HG02759 (cell line): ENCODE results near the gene AIFM3.

ENCODE experiments used
- ATAC-seq: cut with Tn5 transposase; IDR thresholded peaks from one replicate; pipeline ENCODE4 v1.9.1; 2021; ENCODE audit warnings: mild to moderate bottlenecking, moderate library complexity; ENCODE audit not compliant: unreplicated experiment

Gene AIFM3

DNA sequence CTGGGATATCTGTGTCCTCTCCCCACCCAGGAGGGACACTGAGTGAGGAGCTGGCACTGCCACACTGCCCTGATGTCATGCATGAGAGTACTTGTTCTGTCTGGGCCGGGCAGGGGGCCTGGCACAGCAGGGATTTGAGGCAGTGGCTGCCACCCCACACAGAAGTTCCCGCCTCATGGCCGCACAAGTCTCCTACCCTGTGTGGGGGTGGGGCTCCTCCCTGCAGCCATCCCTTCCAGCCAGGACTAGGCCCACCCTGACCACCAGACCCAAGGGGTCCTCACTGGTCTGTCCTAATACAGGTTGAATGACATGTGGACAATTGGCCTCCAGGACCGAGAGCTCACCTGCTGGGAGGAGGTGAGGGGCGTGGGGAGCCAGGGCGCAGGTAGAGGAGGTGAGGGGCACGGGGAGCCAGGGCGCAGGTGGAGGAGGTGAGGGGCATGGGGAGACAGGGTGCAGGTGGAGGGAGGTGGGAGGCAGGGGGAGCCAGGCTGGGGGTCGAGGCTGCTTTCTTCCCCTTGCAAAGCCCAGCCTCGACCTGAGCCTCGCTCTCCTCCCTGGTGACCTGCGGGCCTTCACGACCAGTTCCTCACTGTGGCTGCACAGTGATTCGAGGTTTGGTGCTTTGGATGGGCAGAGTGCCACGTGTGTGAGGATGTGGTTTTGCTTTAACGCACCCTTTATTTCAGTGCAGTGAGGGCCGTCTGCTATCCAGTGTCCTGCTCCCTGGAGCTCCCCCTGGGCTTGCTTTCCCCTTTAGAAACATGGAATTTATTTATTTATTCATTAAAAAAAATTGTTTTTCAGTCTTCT, 22.5 kb downstream of the AIFM3 start:
- no peak for ATAC-seq

DNA sequence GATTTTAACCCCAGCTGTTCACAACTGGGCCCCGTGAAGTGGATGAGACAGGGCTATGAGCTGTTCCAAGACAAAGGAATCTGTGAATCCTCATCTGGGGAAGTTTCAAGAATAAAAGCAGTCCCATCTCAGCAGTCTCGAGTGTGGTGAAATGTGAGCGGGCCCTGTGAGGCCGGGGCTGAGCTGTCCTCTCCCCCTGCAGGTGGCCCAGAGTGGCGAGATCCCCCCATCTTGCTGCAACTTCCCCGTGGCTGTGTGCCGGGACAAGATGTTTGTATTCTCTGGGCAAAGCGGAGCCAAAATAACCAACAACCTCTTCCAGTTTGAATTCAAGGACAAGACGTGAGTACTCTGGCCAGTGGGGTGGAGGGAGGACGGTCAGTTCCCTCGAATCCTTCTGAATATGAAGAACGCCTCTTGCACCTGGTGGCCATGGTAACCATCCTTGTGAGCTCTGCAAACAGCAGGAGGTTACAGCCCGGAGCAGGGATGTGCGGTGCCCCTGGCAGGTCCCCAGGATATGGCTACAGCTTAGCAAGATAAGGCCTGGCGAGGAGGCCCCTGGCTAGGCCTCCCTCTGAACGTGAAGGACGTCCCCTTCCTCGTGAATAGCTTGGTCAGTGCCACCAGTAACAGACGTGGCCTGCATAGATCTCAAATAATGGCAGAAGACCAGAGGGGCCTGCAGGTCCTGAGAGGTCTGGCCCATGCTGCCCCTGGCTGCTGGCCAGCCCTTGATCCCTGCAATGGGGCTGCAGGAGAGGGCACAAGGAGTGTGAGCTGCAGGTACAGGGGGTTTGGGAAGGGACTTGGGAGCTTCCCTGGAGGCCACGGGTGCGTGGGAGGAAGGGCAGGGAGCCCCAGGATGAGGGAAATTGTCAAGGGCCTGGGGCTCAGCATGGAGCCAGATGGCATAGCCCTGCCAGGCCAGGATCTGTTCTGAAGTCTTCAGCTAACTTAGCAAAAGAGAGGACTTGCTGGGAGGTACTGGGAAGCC, 23.4 kb downstream of the AIFM3 start:
- no peak for ATAC-seq

DNA sequence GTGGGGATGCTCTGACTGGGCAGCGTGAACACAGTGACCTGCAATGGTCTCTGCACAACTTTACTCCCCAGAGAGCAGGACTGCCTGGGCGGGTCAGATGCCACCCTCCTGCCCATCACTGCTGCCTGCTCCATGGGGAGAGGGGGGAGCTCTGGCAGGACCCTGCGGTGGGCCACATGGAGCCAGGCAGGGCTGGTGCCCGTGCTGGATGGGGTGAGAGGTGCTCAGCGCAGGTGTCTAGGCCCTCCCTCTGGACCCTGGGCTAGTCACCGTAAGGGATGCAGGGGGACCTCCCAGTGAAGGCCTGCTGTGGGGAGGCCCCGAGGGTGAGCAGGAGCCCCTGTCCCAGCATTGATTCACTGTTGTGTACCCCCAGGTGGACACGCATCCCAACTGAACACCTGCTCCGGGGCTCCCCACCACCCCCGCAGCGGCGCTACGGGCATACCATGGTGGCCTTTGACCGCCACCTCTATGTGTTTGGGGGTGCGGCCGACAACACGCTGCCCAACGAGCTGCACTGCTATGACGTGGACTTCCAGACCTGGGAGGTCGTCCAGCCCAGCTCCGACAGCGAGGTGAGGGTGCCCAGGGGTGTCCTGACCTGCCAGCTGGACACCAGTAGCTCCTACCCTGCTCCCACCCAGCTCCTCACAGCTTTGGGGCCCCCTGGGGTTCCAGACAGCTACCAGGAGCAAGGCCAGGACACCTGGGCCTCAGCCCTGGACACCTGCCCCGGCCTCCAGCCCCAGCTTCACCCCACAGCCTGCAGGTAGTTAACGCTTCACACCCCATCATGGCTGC, 24.4 kb downstream of the AIFM3 start:
- ATAC-seq: no peak

DNA sequence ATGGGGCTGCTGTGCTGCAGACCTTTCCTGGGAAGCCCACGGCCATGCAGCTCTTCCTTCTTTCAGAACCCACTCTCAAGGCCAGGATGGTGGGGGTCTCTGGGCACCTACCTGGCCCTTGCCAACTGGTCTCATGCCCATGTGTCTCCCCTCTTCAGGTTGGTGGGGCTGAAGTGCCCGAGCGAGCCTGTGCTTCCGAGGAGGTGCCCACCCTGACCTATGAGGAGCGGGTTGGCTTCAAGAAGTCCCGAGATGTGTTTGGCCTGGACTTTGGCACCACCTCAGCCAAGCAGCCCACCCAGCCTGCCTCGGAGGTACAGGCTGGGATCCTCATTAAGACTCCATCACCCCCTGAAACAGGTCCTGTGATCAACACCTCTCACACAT, 25.0 kb downstream of the AIFM3 start:
- no peak for ATAC-seq

DNA sequence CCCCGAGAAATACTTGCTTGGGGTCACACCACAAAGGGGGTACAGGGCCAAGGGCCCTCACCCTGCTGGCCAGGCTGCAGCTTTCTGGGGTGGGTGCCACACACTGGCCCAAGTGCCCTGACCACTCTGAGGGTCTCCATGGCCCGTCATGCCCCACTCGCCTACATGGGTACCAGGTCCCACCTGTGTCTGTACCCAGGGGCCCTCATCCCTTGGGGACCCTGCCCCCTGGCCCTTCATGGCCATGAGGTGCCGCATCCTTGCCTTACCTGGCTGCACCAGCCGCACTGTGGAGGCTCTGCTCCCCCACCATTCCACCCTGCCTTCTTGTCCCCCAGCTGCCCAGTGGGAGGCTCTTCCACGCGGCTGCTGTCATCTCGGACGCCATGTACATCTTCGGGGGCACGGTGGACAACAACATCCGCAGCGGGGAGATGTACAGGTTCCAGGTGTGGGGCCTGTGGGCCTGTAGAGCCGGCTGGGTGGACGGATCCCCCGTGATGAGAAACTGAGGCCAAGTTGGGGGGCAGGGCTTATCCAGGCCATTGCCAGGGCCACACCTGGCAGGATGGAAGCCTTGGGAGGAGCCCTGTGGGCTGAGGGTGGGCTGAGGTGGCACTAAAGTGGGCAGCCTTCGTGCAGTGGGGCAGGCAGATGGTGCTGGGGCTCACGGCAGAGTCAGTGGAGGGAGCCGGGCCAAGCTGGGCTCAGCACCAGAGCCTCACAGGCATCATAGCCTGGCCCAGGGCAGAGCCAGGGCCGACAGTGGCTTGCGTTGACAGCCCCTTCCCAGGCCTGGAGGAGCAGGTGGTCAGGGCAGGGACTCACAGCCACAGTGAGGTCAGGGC, 25.6 kb downstream of the AIFM3 start:
- ATAC-seq: no peak

DNA sequence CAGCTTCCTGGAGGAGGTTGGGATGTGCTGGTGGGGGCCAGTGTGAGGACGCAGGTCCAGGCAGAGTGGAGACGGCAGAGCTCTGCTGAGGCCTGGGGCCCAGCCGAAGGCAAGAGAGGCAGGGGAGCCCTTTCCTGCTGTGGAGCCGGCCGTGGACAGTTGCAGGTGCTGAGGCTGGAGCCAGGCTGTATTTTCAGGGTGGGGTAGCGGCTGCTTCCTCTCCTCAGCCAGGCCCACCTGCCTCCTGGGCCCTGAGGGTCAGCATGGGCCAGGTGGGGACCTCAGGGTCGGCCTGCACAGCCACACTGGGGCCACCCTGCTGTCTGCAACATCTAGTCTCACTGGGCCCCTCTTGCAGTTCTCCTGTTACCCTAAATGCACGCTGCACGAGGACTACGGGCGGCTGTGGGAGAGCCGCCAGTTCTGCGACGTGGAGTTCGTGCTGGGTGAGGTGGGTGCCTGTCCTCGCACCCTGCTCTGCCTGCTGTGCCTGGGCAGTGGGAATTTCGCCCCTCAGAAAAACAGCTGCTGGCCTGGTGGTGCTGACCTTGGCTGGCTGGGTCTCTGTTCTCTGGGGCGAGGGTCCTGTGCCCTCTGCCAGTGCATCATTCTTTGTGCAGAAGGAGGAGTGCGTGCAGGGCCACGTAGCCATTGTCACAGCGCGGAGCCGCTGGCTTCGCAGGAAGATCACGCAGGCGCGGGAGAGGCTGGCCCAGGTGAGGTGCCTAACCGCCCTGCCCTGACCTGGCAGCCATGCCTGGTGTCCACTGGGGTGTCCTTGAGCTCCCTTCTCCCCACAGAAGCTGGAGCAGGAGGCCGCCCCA, 26.5 kb downstream of the AIFM3 start:
- ATAC-seq: no peak

DNA sequence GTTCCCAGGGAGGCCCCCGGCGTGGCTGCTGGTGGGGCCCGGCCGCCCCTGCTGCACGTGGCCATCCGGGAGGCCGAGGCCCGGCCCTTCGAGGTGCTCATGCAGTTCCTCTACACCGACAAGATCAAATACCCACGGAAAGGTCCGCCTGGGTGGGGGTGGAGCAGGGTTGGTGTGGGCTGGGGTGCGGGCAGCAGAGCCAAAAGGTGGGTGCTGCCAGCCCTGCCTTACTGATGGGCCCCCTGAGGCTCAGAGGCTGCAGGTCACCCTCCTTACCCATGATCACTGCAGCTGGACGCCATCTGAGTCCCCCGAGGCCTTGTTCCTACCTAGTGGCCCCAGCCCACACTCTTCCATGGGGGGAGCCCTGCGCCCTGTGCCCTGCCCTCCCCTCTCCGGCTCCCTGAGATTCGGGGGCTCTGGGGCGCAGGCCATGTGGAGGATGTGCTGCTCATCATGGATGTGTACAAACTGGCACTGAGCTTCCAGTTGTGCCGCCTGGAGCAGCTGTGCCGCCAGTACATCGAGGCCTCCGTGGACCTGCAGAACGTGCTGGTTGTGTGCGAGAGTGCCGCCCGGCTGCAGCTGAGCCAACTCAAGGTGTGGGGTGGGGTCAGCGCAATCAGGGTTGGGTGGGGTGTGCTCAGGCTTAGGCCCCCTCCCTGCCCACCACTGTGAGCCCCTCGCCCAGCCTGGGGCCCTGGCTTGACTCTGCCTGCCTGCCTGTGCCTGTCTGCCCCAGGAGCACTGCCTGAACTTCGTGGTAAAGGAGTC, 27.3 kb downstream of the AIFM3 start:
- no peak for ATAC-seq

DNA sequence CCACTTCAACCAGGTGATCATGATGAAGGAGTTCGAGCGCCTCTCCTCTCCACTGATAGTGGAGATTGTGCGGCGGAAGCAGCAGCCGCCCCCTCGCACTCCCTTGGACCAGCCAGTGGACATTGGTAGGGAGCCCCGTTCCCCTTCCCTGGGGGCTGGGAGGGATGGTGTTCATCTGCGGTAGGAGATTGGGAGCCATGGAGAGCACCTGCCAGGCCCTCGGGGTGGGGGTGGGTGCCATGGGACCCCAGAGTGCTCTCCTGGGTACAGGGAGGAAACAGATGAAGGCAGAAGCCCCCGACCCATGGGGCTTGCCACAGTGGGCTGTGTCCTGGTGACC, 27.8 kb downstream of the AIFM3 start:
- ATAC-seq: no peak

DNA sequence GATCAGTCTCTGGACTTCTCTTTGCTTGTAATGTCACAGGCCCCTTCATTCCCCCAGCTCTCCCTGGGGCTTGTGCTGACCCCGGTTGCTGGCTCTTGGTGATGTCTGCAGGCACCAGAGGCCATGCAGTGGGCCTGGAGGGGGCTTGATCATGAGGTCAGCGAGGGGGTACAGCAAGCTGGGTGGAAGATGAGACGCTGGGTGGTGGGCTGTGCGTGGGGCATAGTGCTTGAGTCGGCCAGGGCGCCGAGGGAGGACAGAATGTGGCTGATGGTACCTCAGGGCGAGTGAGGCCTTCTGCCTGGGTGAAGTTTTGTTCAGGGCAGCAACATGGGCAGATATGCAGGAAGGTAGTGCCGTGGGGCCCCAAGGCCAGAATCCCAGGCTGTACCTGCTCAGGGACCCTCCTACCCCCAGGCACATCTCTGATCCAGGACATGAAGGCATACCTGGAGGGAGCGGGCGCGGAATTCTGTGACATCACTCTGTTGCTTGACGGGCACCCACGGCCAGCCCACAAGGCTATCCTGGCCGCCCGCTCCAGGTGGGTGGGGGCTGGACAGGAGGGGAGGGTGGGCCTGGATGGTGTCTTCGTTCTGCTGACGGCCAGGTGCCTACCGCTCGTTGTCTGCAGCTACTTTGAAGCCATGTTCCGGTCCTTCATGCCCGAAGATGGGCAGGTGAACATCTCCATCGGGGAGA, 28.4 kb downstream of the AIFM3 start:
- no peak for ATAC-seq

DNA sequence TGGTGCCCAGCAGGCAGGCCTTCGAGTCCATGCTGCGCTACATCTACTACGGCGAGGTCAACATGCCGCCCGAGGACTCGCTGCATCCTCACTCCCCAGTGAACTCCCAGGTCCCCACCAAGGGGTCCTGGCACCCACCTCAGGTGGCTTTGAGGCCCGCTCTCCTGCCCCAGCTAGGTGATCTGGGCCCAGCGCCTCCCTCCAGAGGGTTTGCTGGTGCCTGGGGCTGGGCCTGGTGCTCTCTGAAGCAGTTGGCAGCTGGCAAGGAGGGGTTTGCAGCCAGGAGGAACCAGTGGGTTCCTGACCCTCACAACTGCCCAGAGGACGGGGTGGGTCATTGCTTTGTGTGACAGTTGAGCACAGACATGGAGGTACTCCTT, 29.0 kb downstream of the AIFM3 start:
- no peak for ATAC-seq

DNA sequence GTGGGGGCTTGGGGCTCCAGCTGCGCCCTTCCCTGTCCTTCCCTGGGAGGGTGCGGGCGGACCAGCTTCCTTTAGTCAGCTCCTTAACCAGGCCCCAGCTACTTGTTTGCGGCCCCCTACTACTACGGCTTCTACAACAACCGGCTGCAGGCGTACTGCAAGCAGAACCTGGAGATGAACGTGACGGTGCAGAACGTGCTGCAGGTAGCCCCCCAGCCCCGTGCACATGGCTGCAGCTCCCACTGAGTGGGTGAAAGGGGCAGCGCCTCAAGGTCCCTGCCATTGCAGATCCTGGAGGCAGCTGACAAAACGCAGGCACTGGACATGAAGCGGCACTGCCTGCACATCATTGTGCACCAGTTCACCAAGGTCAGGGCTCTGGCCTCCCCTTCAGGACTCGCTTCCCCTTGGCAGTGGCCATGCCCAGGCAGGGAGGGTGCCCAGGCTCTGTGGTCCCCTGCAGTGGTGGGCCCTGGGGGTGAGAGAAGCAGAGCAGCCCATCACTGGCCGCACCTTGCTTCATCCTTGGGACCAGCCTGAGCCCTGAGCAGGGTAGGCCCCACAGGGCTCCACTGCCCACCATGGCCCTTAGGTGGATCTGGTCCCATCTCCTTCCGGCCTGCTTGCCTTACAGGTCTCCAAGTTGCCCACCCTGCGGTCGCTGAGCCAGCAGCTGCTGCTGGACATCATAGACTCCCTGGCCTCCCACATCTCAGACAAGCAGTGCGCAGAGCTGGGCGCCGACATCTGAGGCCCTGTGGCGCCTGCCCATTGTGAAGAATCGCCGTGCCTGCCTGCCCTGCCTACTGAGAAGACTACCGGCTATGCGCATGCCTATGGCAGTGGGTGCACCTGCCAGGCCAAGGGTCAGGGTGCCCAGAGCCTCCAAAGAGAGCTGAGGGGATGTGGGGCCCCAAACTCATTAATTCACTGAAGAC, 29.8 kb downstream of the AIFM3 start:
- no peak for ATAC-seq

DNA sequence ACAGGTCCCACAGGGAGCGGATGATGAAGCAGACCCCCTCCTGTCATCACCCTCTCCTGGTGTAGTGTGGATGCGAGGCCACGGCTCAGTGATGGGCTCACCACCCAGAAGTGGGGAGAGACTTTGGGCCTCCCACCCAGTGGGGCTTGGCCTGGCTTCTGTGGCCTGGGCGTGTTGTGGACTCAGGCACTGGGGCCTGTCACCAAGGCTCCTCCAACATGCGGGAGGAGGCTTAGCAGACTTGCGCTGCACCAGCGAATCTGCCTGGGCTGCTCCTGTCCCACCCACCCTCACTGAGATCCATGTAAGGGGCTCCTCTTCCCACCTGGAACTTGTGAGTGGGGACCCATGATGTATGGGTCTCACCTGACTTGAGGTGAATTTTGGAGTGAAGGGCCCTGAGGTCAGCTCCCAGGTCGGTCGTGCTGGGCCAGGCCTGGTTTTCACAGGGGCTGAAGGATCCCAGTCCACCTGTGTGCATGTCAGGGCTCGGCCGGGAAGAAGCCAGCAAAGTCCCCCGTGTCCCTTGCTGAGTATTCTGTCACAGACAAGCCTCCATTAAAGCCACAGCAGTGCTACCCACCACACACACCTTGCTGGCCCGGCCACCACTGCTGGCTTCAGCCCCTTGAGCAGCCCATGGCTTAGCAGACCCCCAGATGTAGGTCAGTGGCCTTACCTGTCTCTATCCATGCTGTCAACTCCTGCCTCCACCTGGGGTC, 30.6 kb downstream of the AIFM3 start:
- ATAC-seq: no peak

DNA sequence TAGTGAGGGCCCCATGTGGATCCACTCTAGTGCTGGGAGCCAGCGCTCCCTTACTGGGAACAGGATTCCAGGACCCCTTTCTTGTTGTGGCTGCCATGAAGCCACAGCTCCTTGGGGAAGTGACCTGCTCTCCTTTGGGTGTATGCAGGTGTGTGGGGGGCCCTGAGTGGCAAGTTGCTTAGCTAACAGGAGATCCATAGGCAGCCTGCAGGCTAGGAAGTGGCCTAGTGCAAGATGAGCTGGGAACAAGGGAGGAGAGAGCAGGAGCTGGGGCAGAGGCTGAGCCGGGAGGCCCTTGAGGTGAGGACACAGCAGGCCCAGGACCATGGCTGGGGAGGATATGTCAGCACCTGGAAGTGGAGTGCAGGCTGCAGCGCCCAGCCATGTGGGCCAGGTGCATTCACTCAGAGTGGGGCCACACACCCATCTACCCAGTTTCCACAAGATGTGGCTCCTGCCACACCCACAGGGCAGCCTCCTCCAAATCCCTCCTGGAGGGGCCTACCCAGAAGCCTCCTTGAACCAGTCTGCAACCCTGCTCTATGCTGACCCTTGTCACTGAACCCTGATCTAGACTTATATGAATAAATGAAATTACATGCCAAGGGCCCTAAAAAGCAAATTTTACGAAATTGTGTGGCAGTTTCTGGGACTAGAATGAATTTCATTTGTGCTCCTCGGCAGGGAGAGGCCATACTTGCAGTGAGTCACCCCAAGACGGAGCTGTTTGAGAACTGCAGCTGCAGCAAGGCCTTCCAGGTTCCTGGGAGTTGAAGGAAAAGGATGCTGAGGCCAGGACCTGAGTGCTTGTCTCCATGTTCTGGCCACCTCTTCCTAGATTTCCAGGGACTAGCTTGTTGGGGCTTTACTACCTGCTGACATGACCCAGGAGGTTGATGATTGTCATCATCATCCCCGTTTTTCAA, 31.6 kb downstream of the AIFM3 start:
- ATAC-seq: no peak

DNA sequence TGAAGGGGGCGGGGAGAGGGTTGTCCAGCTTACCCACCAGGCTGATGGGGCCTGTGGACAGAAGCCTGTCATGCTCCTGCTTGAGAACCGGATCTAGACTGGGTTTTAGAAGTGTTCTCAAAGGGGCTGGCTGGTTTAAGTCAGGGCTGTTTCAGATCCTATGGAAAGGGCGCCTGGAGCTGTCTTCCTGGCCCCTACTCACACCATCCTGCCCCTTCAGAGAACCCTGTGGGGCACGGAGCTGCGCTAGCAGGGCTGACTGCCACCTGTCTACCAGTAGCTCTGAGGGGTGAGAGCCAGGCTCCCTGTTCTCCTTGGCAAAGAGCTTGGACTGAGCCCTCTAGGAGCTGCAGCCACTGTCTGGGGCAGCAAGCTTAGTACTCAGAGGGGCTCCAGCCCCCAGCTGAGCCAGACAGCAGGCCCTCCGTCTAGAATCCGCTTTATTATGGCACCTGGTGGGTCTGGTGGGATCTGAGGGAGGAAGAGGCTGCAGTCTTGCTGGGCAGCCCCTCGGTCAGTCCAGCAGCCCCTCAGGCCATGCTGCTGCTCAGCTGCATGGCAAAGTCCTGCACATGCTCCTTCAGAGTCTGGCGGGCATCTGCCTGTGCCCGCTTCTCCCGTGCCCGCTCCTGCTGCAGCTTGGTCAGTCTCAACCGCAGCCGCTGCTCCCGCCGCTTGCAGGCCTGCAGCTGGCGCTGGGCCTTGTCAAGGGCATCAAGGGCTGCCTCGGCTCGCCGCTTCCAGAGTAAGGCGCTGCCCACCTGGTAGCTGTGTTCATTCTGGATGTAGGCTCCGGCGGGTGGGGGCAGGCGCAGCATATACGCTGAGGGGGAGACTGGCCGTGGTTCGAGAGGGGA, 32.5 kb downstream of the AIFM3 start:
- no peak for ATAC-seq
